IPS DF 4.7 (cell line): Measurements from ENCODE around the gene DMP1.
"Not testable (repeated sequence)": the region's sequence is repeated elsewhere in the genome, so short reads cannot be mapped to it uniquely, and the experiment has no call there.

Experiments
- DNase-seq: peaks from one replicate; pipeline ENCODE4 v3.0.0-alpha.2; 2013; ENCODE audit warnings: low spot score; ENCODE audit errors: extremely low read depth

DMP1 gene

GRCh38 chr4:87680271-87680670 lies 30.2 kb downstream of the DMP1 start:
- no peak for DNase-seq

- no peak for DNase-seq
Measured at GRCh38 chr4:87688316-87688715, 38.2 kb downstream of the DMP1 start.

- DNase-seq, result not testable (repeated sequence)
Measured at GRCh38 chr4:87690947-87691346, 40.9 kb downstream of the DMP1 start.

DNA sequence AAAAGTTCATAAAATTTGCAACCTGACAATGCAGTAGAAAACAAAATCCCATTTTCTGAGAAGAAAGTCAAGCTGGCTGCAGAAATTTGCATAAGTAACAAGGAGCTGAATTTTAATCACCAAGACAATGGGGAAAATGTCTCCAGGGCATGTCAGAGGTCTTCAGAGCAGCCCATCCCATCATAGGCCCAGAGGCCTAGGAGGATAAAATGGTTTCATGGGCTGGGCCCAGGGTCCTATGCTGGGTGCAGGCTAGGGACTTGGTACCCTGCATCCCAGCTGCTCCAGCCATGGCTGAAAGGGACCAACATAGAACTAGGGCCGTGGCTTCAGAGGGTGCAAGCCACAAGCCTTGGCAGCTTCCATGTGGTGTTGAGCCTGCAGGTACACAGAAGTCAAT lies 42.0 kb downstream of the DMP1 start:
- DNase-seq, result not testable (repeated sequence)

GRCh38 chr4:87697272-87697671 lies 47.2 kb downstream of the DMP1 start:
- DNase-seq, result no peak

DNA sequence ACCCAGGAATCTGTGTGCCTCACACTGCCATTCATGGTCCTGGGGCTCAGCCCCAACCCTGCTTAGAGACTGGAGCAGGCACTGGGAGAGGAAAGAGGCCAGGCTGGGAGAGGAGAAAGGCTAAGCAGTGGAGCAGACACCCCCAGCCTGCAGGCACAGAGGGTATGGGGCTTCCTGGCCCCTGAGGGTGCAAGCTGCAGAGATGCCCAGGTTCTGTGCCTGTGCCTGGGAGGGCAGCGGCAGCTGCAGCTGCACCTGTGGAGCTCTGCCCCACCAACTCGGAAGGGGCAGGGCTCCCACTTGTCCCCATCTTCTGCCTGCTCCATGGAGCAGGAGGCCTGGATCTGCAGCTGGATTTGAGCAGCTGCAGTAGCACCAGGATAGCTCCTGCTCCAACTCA lies 47.9 kb downstream of the DMP1 start:
- DNase-seq, result no peak

DNA sequence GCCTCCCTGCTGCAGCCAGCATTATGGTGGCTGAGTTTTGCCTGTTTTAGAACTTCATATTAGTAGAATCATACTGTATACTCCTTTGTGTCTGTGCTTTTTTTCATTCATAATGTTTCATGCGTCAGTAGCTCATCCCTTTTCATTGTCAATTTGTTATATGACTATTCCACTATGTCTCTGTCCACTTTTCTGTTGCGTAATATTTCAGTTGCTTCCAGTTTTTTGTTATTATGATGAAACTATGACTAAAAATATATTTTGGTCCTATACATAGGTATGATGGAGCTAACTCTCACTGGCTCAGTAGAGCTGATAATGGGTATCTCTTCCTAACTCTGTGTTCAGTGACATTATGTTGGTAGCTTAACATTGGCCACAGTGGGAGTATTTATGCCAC lies 48.3 kb downstream of the DMP1 start:
- no peak for DNase-seq

DNA sequence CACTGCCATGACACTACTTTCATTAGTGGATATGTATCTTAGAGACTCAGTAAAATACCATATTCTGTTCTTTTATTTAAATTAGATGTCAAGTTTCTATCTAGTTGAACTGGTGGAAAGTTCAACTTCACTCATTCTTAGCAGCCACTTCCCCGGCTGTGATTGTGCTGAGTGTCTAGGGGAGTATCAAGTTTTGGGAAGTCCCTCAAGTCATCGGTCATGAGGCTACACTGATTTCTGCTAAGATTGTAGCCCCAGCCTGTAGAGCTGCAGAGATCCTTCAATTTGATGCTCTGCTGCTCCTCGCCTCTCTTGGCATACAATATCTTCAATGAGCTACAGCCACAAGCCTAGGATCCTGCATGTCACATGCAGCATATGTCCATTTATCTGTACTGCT lies 53.9 kb downstream of the DMP1 start:
- DNase-seq, result no peak

GRCh38 chr4:87707279-87707918 lies 57.3 kb downstream of the DMP1 start:
- DNase-seq, result no peak
